K562 (cell line): ENCODE results near the gene PRKRIP1. TPM values are rescaled to one million over a fixed set of nuclear protein-coding genes. Genes with fewer than 3 reads are reported as not detected.

ENCODE experiments used
- BRD4 ChIP-seq: fragments of 200-600 bp; sonication (generic); IDR thresholded peaks from 2 replicates; pipeline ENCODE4 v1.6.1; 2017; ENCODE audit warnings: inconsistent platforms
- CSDE1 ChIP-seq, 2 experiments: fragments of 450-650 bp; IDR thresholded peaks; 2 replicates each; pipeline ENCODE4 v1.6.1; 2016; ENCODE audit warnings: mild to moderate bottlenecking in 1 of 2
- DACH1 ChIP-seq: fragments of 450-650 bp; IDR thresholded peaks from 2 replicates; pipeline ENCODE4 v1.6.1; 2018; ENCODE audit not compliant: partially characterized antibody
- FOS ChIP-seq: IDR thresholded peaks from 3 replicates; pipeline ENCODE4 v1.6.1; 2011; ENCODE audit not compliant: insufficient read length; ENCODE audit errors: extremely low read depth
- FOSL1 ChIP-seq: fragments of 200-800 bp; sonication (Bioruptor generic); conservative IDR thresholded peaks from 2 replicates; pipeline ENCODE4 v1.6.1; 2016; ENCODE audit warnings: missing genetic modification characterization, missing compliant biosample characterization
- GATAD2B ChIP-seq: fragments of 450-650 bp; IDR thresholded peaks from 2 replicates; pipeline ENCODE4 v1.6.1; 2017; ENCODE audit warnings: mild to moderate bottlenecking, borderline replicate concordance
- GMEB1 ChIP-seq: fragments of 250-450 bp; sonication (Bioruptor Pico); IDR thresholded peaks from 2 replicates; pipeline ENCODE4 v1.4.0; 2020; ENCODE audit warnings: mild to moderate bottlenecking
- ILK ChIP-seq: fragments of 450-650 bp; IDR thresholded peaks from 2 replicates; pipeline ENCODE4 v1.6.1; 2016; ENCODE audit warnings: missing genetic modification characterization, low read depth, mild to moderate bottlenecking, missing compliant biosample characterization, moderate library complexity, borderline replicate concordance
- KLF6 ChIP-seq: fragments of 250-450 bp; sonication (Bioruptor Pico); IDR thresholded peaks from 2 replicates; pipeline ENCODE4 v1.4.0; 2020; ENCODE audit warnings: mild to moderate bottlenecking, moderate library complexity, borderline replicate concordance
- L3MBTL2 ChIP-seq: fragments of 450-650 bp; IDR thresholded peaks from 2 replicates; pipeline ENCODE4 v1.6.1; 2016; ENCODE audit warnings: mild to moderate bottlenecking, moderate library complexity
- MTA3 ChIP-seq: fragments of 450-650 bp; formaldehyde crosslinking; IDR thresholded peaks from 2 replicates; pipeline ENCODE4 v1.6.1; 2017; ENCODE audit warnings: mild to moderate bottlenecking, borderline replicate concordance
- NKRF ChIP-seq: fragments of 450-650 bp; IDR thresholded peaks from 2 replicates; pipeline ENCODE4 v1.6.1; 2016; ENCODE audit warnings: borderline replicate concordance
- SOX6 ChIP-seq: fragments of 450-650 bp; IDR thresholded peaks from 2 replicates; pipeline ENCODE4 v1.6.1; 2014; ENCODE audit warnings: mild to moderate bottlenecking
- TGIF2 ChIP-seq: sonication (generic); formaldehyde crosslinking; IDR thresholded peaks from 2 replicates; pipeline ENCODE4 v1.8.1; 2022; ENCODE audit warnings: mild to moderate bottlenecking, missing genetic modification reagents, moderate library complexity
- ZBTB7A ChIP-seq: IDR thresholded peaks from 2 replicates; pipeline ENCODE4 v1.6.1; 2011; ENCODE audit warnings: low read depth, mild to moderate bottlenecking, low read length, moderate library complexity, borderline replicate concordance; ENCODE audit not compliant: control insufficient read depth
- ZEB2 ChIP-seq: fragments of 450-650 bp; IDR thresholded peaks from 2 replicates; pipeline ENCODE4 v1.6.1; 2016
- ZNF12 ChIP-seq: sonication (generic); formaldehyde crosslinking; IDR thresholded peaks from 2 replicates; pipeline ENCODE4 v1.4.0; 2020; ENCODE audit warnings: mild to moderate bottlenecking, missing genetic modification reagents
- ZNF347 ChIP-seq: fragments of 450-650 bp; formaldehyde crosslinking; IDR thresholded peaks from 2 replicates; pipeline ENCODE4 v1.4.0; 2020; ENCODE audit warnings: low read depth, mild to moderate bottlenecking, moderate library complexity
- polyA plus RNA-seq, 8 experiments: library from polyadenylated mRNA; depleted of rRNA in 4 of 8; stranded (reverse) in 5 of 8; unstranded in 3 of 8; fragments of >200 nt; fragmentation: Nextera tagmentation in 2 of 8; fragmentation: Illumina TruSeq in 1 of 8; extraction: Ambion mirVana in 2 of 8; extraction: Trizol in 1 of 8; gene quantifications; 2 replicates each; pipeline versions ENCODE4 v1.2.1 to v1.2.3, GENCODE V29; 2011 to 2014; ENCODE audit warnings: inconsistent platforms in 1 of 8, missing spikeins in 1 of 8
- total RNA-seq, 7 experiments: library from RNA; depleted of rRNA in 6 of 7; stranded (reverse); fragments of >200 nt in 6 of 7; fragmentation: Illumina TruSeq in 2 of 7; extraction: Trizol in 2 of 7; gene quantifications; 2 replicates each; pipeline versions ENCODE4 v1.2.1 to v1.2.3, GENCODE V29; 2011 to 2021; ENCODE audit warnings: low replicate concordance in 1 of 7
- TF ChIP-seq, protein P1 (sequence below): sonication (generic); formaldehyde crosslinking; IDR thresholded peaks from 2 replicates; pipeline ENCODE4 v1.8.1; 2023; ENCODE audit warnings: mild to moderate bottlenecking, missing genetic modification reagents, moderate library complexity
- TF ChIP-seq, protein P2 (sequence below), 2 experiments: fragments of 450-650 bp in 1 of 2; sonication (generic) in 1 of 2; formaldehyde crosslinking in 1 of 2; IDR thresholded peaks in 1 of 2; conservative IDR thresholded peaks in 1 of 2; 2 replicates each; pipeline versions ENCODE4 v1.6.1 to v1.8.1; 2016 to 2023; ENCODE audit warnings: mild to moderate bottlenecking in 2 of 2, moderate library complexity in 2 of 2, inconsistent platforms in 1 of 2, missing genetic modification reagents in 1 of 2
- TF ChIP-seq, protein P3 (sequence below): fragments of 450-650 bp; IDR thresholded peaks from 2 replicates; pipeline ENCODE4 v1.6.1; 2016; ENCODE audit warnings: missing biosample characterization, missing genetic modification characterization

PRKRIP1 gene
- total and polyA plus RNA-seq, 9 of the 15 experiments (the other 6 are each of a cell fraction or from before 2014, with no cell fraction given), result 14.9 to 52.1 (median 19.8) TPM

GRCh38 chr7:102439963-102440795, 44.0 kb downstream of the PRKRIP1 start (continued):
- TF ChIP-seq KLF6 (CRISPR knock-in tag) (no peak), ZEB2 (no peak), TGIF2 (no peak), ZNF347 (CRISPR knock-in tag) (no peak), ZNF12 (CRISPR knock-in tag) (peak; percentile 98), DACH1 (no peak), L3MBTL2 (no peak), GATAD2B (no peak), FOSL1 (tag) (peak; percentile 92), CSDE1 (IDR thresholded peaks at IDR 0.05) (no peak), ILK (tag) (no peak), MTA3 (0 out of 2 replicates have a peak, but pooled peaks have one; percentile 39), NKRF (0 out of 2 replicates have a peak, but pooled peaks have one; percentile 38), GMEB1 (CRISPR knock-in tag) (no peak), ZBTB7A (peak; percentile 48; the same call in 1 of the 2 replicates), BRD4 (no peak), FOS (no peak), SOX6 (peak; percentile 58)
- TF ChIP-seq, protein P1, sequence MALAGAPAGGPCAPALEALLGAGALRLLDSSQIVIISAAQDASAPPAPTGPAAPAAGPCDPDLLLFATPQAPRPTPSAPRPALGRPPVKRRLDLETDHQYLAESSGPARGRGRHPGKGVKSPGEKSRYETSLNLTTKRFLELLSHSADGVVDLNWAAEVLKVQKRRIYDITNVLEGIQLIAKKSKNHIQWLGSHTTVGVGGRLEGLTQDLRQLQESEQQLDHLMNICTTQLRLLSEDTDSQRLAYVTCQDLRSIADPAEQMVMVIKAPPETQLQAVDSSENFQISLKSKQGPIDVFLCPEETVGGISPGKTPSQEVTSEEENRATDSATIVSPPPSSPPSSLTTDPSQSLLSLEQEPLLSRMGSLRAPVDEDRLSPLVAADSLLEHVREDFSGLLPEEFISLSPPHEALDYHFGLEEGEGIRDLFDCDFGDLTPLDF (CRISPR knock-in tag), result no peak
- TF ChIP-seq, protein P2, sequence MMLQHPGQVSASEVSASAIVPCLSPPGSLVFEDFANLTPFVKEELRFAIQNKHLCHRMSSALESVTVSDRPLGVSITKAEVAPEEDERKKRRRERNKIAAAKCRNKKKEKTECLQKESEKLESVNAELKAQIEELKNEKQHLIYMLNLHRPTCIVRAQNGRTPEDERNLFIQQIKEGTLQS (IDR thresholded peaks at IDR 0.05), result peak; percentile 89
- TF ChIP-seq, protein P2 (CRISPR knock-in tag; conservative IDR thresholded peaks at IDR 0.05), result no peak
- TF ChIP-seq, protein P3, sequence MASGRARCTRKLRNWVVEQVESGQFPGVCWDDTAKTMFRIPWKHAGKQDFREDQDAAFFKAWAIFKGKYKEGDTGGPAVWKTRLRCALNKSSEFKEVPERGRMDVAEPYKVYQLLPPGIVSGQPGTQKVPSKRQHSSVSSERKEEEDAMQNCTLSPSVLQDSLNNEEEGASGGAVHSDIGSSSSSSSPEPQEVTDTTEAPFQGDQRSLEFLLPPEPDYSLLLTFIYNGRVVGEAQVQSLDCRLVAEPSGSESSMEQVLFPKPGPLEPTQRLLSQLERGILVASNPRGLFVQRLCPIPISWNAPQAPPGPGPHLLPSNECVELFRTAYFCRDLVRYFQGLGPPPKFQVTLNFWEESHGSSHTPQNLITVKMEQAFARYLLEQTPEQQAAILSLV (tag), result no peak
